KOPT-K1 (cell line): Measurements from ENCODE around the gene SEMA4D.
"Not testable (repeated sequence)": the region's sequence is repeated elsewhere in the genome, so short reads cannot be mapped to it uniquely, and the experiment has no call there.

ENCODE experiments used
- H3K27ac ChIP-seq: fragments of 200-600 bp; sonication (generic); 2 replicates; pipeline ENCODE4 v1.5.1; 2016; ENCODE audit warnings: antibody characterized with exemption, mild to moderate bottlenecking, low read depth, low read length; ENCODE audit not compliant: poor library complexity, severe bottlenecking
- H3K36me3 ChIP-seq: fragments of 200-600 bp; sonication (generic); 2 replicates; pipeline ENCODE4 v1.5.1; 2017; ENCODE audit warnings: antibody characterized with exemption, mild to moderate bottlenecking, low read length, moderate library complexity; ENCODE audit not compliant: insufficient read depth
- H3K9me3 ChIP-seq: fragments of 200-600 bp; sonication (generic); 2 replicates; pipeline ENCODE4 v1.5.1; 2017; ENCODE audit warnings: antibody characterized with exemption, low read length, mild to moderate bottlenecking; ENCODE audit not compliant: insufficient read depth, poor library complexity, severe bottlenecking

The SEMA4D gene

GRCh38 chr9:89474939-89475338, 23.0 kb downstream of the SEMA4D start:
- Histone ChIP-seq H3K36me3 (peaks cover 84% of the 10 kb centered on the region), H3K27ac (peak overlapping the region; percentile 64), H3K9me3 (no peaks in the 10 kb centered on the region)

GRCh38 chr9:89473762-89474469, 24.0 kb downstream of the SEMA4D start:
- H3K27ac ChIP-seq = no peak overlapping the region
- H3K36me3 ChIP-seq = peaks cover 89% of the 10 kb centered on the region
- no peaks in the 10 kb centered on the region for H3K9me3 ChIP-seq

- H3K36me3 ChIP-seq = peaks cover 97% of the 10 kb centered on the region
- H3K9me3 ChIP-seq, H3K27ac ChIP-seq: not testable (repeated sequence)
Measured at GRCh38 chr9:89471796-89472320, 26.1 kb downstream of the SEMA4D start.

- H3K27ac ChIP-seq = no peak overlapping the region
- peaks cover 97% of the 10 kb centered on the region for H3K36me3 ChIP-seq
- H3K9me3 ChIP-seq = no peaks in the 10 kb centered on the region
Measured at GRCh38 chr9:89471390-89471789, 26.5 kb downstream of the SEMA4D start.

- Histone ChIP-seq H3K9me3 (no peaks in the 10 kb centered on the region), H3K27ac (peak overlapping the region; percentile 19), H3K36me3 (peaks cover 96% of the 10 kb centered on the region)
Measured at GRCh38 chr9:89470224-89470839, 27.6 kb downstream of the SEMA4D start.

- Histone ChIP-seq H3K36me3 (peaks cover 83% of the 10 kb centered on the region), H3K27ac (no peak overlapping the region), H3K9me3 (no peaks in the 10 kb centered on the region)
Measured at GRCh38 chr9:89469003-89469402, 28.9 kb downstream of the SEMA4D start.

- Histone ChIP-seq H3K27ac (no peak overlapping the region), H3K9me3 (no peaks in the 10 kb centered on the region), H3K36me3 (peaks cover 78% of the 10 kb centered on the region)
Measured at GRCh38 chr9:89468281-89468960, 29.5 kb downstream of the SEMA4D start.

GRCh38 chr9:89467278-89467625, 30.7 kb downstream of the SEMA4D start:
- Histone ChIP-seq H3K36me3 (peaks cover 77% of the 10 kb centered on the region), H3K9me3 (no peaks in the 10 kb centered on the region), H3K27ac (peak overlapping the region; percentile 18)

- peaks cover 77% of the 10 kb centered on the region for H3K36me3 ChIP-seq
- no peaks in the 10 kb centered on the region for H3K9me3 ChIP-seq
- peak overlapping the region; percentile 18 for H3K27ac ChIP-seq
Measured at GRCh38 chr9:89466451-89467277, 31.2 kb downstream of the SEMA4D start.

- no peaks in the 10 kb centered on the region for H3K9me3 ChIP-seq
- peaks cover 75% of the 10 kb centered on the region for H3K36me3 ChIP-seq
- no peak overlapping the region for H3K27ac ChIP-seq
Measured at GRCh38 chr9:89465726-89466308, 32.1 kb downstream of the SEMA4D start.

GRCh38 chr9:89465001-89465451, 32.9 kb downstream of the SEMA4D start:
- peak overlapping the region; percentile 70 for H3K27ac ChIP-seq
- peaks cover 75% of the 10 kb centered on the region for H3K36me3 ChIP-seq
- no peaks in the 10 kb centered on the region for H3K9me3 ChIP-seq

GRCh38 chr9:89464300-89464901, 33.5 kb downstream of the SEMA4D start:
- Histone ChIP-seq H3K9me3 (no peaks in the 10 kb centered on the region), H3K27ac (peak overlapping the region; percentile 70), H3K36me3 (peaks cover 75% of the 10 kb centered on the region)

GRCh38 chr9:89462817-89463683, 34.9 kb downstream of the SEMA4D start:
- H3K36me3 ChIP-seq = peaks cover 75% of the 10 kb centered on the region
- H3K9me3 ChIP-seq = no peaks in the 10 kb centered on the region
- peak overlapping the region; percentile 70 for H3K27ac ChIP-seq
